ENCODE data around the gene UBL5. TPM values are rescaled to one million over a fixed set of nuclear protein-coding genes. Genes with fewer than 3 reads are reported as not detected.

The UBL5 gene
- polyA plus RNA-seq, 1 of the 3 experiments (the other 2 are of a cell fraction): 2,602 TPM

DNA sequence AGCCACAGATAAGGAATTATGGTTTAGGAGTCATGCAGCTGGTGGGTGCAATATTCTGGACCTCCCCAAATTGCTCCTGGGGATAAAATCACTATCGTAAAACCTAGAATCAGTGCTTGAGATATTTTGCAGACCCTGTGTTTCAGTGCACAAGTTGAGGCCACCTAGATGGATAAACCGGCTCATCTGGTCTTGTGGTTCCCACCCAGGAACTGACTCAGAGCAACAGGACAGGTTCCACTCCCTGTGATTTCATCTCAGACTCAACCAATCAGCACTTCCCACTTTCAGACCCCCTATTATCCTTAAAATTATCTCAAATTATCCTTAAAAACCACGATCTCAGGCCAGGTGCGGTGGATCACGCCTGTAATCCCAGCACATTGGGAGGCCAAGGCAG lies 29.8 kb upstream of the UBL5 start:
- Histone ChIP-seq H3F3A (replicated peaks; ENCODE audit: insufficient read depth) (no peaks in the 10 kb centered on the region), H3K4me2 (no peak overlapping the region), H3K79me2 (ENCODE audit: insufficient read depth) (no peaks in the 10 kb centered on the region), H3K9me3 (no peaks in the 10 kb centered on the region), H4K20me1 (ENCODE audit: insufficient read depth) (no peaks in the 10 kb centered on the region), H3K9me2 (no peaks in the 10 kb centered on the region), H3K27me3 (ENCODE audit: insufficient read depth) (no peaks in the 10 kb centered on the region), H3K27ac (ENCODE audit: low read depth in 2 of 2, low read length in 1 of 2) (no peak overlapping the region), H3K36me3 (replicated peaks in 1 of 2; ENCODE audit: control insufficient read depth in 1 of 2, insufficient read depth in 2 of 2, low read length in 1 of 2) (no peaks in the 10 kb centered on the region), H2AFZ (ENCODE audit: low read depth) (no peak overlapping the region), H3K4me1 (ENCODE audit: control insufficient read depth in 1 of 2, insufficient read depth in 2 of 2, low read depth in 1 of 2, low read length in 1 of 2) (no peaks in the 10 kb centered on the region; a peak in 1 of 4 replicates), H3K9ac (no peak overlapping the region), H3K4me3 (ENCODE audit: low read depth in 2 of 2, low read length in 1 of 2) (no peak overlapping the region)
- CTCF ChIA-PET: interaction anchor here (0.6 to 3.7 kb wide), 2 partner anchors 157 to 172 kb away, joined by 3 to 30 read pairs; no protein-coding TSS in a partner anchor
- DNase-seq: no peak
- POLR2A ChIA-PET: no interaction called here
- TF ChIP-seq RXRA (IDR thresholded peaks at IDR 0.05; ENCODE audit: borderline replicate concordance, low read depth) (no peak), TAF1 (IDR thresholded peaks at IDR 0.05; ENCODE audit: borderline replicate concordance, low read depth, low read length) (no peak), FOXM1 (IDR thresholded peaks at IDR 0.05; ENCODE audit: low read depth) (no peak), SMC3 (IDR thresholded peaks at IDR 0.05; ENCODE audit: low read depth, low read length) (no peak), GABPA (IDR thresholded peaks at IDR 0.05; ENCODE audit: low read depth) (no peak), POLR2AphosphoS5 (IDR thresholded peaks at IDR 0.05; ENCODE audit: low read depth, low read length) (no peak), GATA2 (CRISPR knock-in tag; IDR thresholded peaks at IDR 0.05) (no peak), RFX5 (IDR thresholded peaks at IDR 0.05; ENCODE audit: low read length) (no peak), CHD2 (IDR thresholded peaks at IDR 0.05; ENCODE audit: low read length, partially characterized antibody) (no peak), TEAD4 (IDR thresholded peaks at IDR 0.05; ENCODE audit: borderline replicate concordance, insufficient read depth) (no peak), SIN3A (IDR thresholded peaks at IDR 0.05; ENCODE audit: borderline replicate concordance, low read depth, low read length) (no peak), YY1 (IDR thresholded peaks at IDR 0.05; ENCODE audit: low read depth) (no peak), NFIC (IDR thresholded peaks at IDR 0.05; ENCODE audit: borderline replicate concordance) (no peak), EZH2phosphoT487 (IDR thresholded peaks at IDR 0.05; ENCODE audit: borderline replicate concordance, low read depth) (no peak), EP300 (IDR thresholded peaks at IDR 0.05; ENCODE audit: borderline replicate concordance in 1 of 2, low read depth in 1 of 2, low read length in 1 of 2) (no peak)
- TF ChIP-seq, protein P1, sequence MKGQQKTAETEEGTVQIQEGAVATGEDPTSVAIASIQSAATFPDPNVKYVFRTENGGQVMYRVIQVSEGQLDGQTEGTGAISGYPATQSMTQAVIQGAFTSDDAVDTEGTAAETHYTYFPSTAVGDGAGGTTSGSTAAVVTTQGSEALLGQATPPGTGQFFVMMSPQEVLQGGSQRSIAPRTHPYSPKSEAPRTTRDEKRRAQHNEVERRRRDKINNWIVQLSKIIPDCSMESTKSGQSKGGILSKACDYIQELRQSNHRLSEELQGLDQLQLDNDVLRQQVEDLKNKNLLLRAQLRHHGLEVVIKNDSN (IDR thresholded peaks at IDR 0.05; ENCODE audit: borderline replicate concordance, low read depth): no peak
- TF ChIP-seq, protein P2, sequence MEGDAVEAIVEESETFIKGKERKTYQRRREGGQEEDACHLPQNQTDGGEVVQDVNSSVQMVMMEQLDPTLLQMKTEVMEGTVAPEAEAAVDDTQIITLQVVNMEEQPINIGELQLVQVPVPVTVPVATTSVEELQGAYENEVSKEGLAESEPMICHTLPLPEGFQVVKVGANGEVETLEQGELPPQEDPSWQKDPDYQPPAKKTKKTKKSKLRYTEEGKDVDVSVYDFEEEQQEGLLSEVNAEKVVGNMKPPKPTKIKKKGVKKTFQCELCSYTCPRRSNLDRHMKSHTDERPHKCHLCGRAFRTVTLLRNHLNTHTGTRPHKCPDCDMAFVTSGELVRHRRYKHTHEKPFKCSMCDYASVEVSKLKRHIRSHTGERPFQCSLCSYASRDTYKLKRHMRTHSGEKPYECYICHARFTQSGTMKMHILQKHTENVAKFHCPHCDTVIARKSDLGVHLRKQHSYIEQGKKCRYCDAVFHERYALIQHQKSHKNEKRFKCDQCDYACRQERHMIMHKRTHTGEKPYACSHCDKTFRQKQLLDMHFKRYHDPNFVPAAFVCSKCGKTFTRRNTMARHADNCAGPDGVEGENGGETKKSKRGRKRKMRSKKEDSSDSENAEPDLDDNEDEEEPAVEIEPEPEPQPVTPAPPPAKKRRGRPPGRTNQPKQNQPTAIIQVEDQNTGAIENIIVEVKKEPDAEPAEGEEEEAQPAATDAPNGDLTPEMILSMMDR (IDR thresholded peaks at IDR 0.05): no peak
- TF ChIP-seq, protein P3, sequence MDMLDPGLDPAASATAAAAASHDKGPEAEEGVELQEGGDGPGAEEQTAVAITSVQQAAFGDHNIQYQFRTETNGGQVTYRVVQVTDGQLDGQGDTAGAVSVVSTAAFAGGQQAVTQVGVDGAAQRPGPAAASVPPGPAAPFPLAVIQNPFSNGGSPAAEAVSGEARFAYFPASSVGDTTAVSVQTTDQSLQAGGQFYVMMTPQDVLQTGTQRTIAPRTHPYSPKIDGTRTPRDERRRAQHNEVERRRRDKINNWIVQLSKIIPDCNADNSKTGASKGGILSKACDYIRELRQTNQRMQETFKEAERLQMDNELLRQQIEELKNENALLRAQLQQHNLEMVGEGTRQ (IDR thresholded peaks at IDR 0.05; ENCODE audit: borderline replicate concordance, low read depth, low read length): no peak
- TF ChIP-seq, protein P4, sequence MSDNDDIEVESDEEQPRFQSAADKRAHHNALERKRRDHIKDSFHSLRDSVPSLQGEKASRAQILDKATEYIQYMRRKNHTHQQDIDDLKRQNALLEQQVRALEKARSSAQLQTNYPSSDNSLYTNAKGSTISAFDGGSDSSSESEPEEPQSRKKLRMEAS (IDR thresholded peaks at IDR 0.05; ENCODE audit: low read depth): no peak
- TF ChIP-seq, protein P5, sequence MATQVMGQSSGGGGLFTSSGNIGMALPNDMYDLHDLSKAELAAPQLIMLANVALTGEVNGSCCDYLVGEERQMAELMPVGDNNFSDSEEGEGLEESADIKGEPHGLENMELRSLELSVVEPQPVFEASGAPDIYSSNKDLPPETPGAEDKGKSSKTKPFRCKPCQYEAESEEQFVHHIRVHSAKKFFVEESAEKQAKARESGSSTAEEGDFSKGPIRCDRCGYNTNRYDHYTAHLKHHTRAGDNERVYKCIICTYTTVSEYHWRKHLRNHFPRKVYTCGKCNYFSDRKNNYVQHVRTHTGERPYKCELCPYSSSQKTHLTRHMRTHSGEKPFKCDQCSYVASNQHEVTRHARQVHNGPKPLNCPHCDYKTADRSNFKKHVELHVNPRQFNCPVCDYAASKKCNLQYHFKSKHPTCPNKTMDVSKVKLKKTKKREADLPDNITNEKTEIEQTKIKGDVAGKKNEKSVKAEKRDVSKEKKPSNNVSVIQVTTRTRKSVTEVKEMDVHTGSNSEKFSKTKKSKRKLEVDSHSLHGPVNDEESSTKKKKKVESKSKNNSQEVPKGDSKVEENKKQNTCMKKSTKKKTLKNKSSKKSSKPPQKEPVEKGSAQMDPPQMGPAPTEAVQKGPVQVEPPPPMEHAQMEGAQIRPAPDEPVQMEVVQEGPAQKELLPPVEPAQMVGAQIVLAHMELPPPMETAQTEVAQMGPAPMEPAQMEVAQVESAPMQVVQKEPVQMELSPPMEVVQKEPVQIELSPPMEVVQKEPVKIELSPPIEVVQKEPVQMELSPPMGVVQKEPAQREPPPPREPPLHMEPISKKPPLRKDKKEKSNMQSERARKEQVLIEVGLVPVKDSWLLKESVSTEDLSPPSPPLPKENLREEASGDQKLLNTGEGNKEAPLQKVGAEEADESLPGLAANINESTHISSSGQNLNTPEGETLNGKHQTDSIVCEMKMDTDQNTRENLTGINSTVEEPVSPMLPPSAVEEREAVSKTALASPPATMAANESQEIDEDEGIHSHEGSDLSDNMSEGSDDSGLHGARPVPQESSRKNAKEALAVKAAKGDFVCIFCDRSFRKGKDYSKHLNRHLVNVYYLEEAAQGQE (IDR thresholded peaks at IDR 0.05; ENCODE audit: low read depth, low read length): no peak
- 73% methylated on average over 5 of the region's 5 CpGs for WGBS (ENCODE audit: low lambda C conversion rate)
